GM19455 (cell line): ENCODE results near the gene SCN4A.
"Not testable (repeated sequence)": the region's sequence is repeated elsewhere in the genome, so short reads cannot be mapped to it uniquely, and the experiment has no call there.

Experiments
- ATAC-seq: cut with Tn5 transposase; IDR thresholded peaks from one replicate; pipeline ENCODE4 v1.9.1; 2021; ENCODE audit not compliant: unreplicated experiment

SCN4A gene

GRCh38 chr17:63918305-63918704 is 54.4 kb downstream of the SCN4A start:
- ATAC-seq: no peak

- no peak for ATAC-seq
Measured at GRCh38 chr17:63917646-63918045, 55.1 kb downstream of the SCN4A start.

- not testable (repeated sequence) for ATAC-seq
Measured at GRCh38 chr17:63917206-63917605, 55.5 kb downstream of the SCN4A start.

GRCh38 chr17:63916566-63917185 is 56.0 kb downstream of the SCN4A start:
- no peak for ATAC-seq

GRCh38 chr17:63915753-63916152 is 57.0 kb downstream of the SCN4A start:
- ATAC-seq: not testable (repeated sequence)

GRCh38 chr17:63914471-63914870 is 58.2 kb downstream of the SCN4A start:
- no peak for ATAC-seq

- no peak for ATAC-seq
Measured at GRCh38 chr17:63911657-63912100, 61.0 kb downstream of the SCN4A start.

GRCh38 chr17:63911041-63911635 is 61.6 kb downstream of the SCN4A start, which contains the start of gene CSHL1:
TSS of gene CSHL1 (minus strand) at chr17:63911258. CDS start at chr17:63911196, 62 bp downstream.
- ATAC-seq: no peak

- no peak for ATAC-seq
Measured at GRCh38 chr17:63910096-63910495, 62.6 kb downstream of the SCN4A start.

- ATAC-seq: not testable (repeated sequence)
Measured at GRCh38 chr17:63909586-63909985, 63.1 kb downstream of the SCN4A start.

GRCh38 chr17:63907161-63907778 is 65.4 kb downstream of the SCN4A start:
- not testable (repeated sequence) for ATAC-seq

GRCh38 chr17:63904796-63905195 is 67.9 kb downstream of the SCN4A start:
- ATAC-seq: not testable (repeated sequence)

GRCh38 chr17:63903787-63904201 is 68.9 kb downstream of the SCN4A start:
- not testable (repeated sequence) for ATAC-seq

- ATAC-seq: not testable (repeated sequence)
Measured at GRCh38 chr17:63901971-63902370, 70.7 kb downstream of the SCN4A start.

GRCh38 chr17:63898899-63899798 is 73.6 kb downstream of the SCN4A start:
- not testable (repeated sequence) for ATAC-seq

- not testable (repeated sequence) for ATAC-seq
Measured at GRCh38 chr17:63896524-63897354, 76.0 kb downstream of the SCN4A start, which contains the start of gene CSH1. TSS of gene CSH1 (minus strand) at chr17:63896574. CDS start at chr17:63896511, 63 bp downstream.

- not testable (repeated sequence) for ATAC-seq
Measured at GRCh38 chr17:63894821-63895220, 77.9 kb downstream of the SCN4A start.

- ATAC-seq: not testable (repeated sequence)
Measured at GRCh38 chr17:63894021-63894420, 78.7 kb downstream of the SCN4A start.

GRCh38 chr17:63892316-63893037 is 80.2 kb downstream of the SCN4A start:
- not testable (repeated sequence) for ATAC-seq
